ENCODE measurements around the gene RAB7A. TPM values are rescaled to one million over a fixed set of nuclear protein-coding genes. Genes with fewer than 3 reads are reported as not detected.

Gene RAB7A
- 31.5 TPM for total RNA-seq
- polyA plus RNA-seq (ENCODE audit: insufficient read depth in 1 of 8, insufficient read length in 8 of 8, low replicate concordance in 1 of 8), result 100 to 1,000 TPM; 132 to 160 (median 143) TPM
- long read RNA-seq, donor 1, transcript RAB7A-201 (6 exons, 2,244 nt), result major isoform, 28 of 59 reads
- long read RNA-seq, donor 1, partial matches to known transcripts, result 31 of 59 reads
- long read RNA-seq, donor 1, other reads (novel, unspliced or antisense), result 0 of 59 reads
- long read RNA-seq, donor 2, transcript RAB7A-201 (6 exons, 2,244 nt), result major isoform, 12 of 22 reads
- long read RNA-seq, donor 2, partial matches to known transcripts, result 10 of 22 reads
- long read RNA-seq, donor 2, other reads (novel, unspliced or antisense), result 0 of 22 reads
- long read RNA-seq, donor 3, transcript RAB7A-201 (6 exons, 2,244 nt), result major isoform, 63 of 69 reads
- long read RNA-seq, donor 3, partial matches to known transcripts, result 0 of 69 reads
- long read RNA-seq, donor 3, other reads (novel, unspliced or antisense), result 6 of 69 reads
- long read RNA-seq, donor 4, transcript RAB7A-201 (6 exons, 2,244 nt), result major isoform, 39 of 75 reads
- long read RNA-seq, donor 4, partial matches to known transcripts, result 35 of 75 reads
- long read RNA-seq, donor 4, other reads (novel, unspliced or antisense), result 0 of 75 reads
- long read RNA-seq, donor 5, transcript RAB7A-207 (3 exons, 552 nt), result minor isoform, 5 of 256 reads
- long read RNA-seq, donor 5, transcript RAB7A-201 (6 exons, 2,244 nt), result major isoform, 131 of 256 reads
- long read RNA-seq, donor 5, partial matches to known transcripts, result 120 of 256 reads
- long read RNA-seq, donor 5, other reads (novel, unspliced or antisense), result 0 of 256 reads
- long read RNA-seq, donor 6, transcript RAB7A-201 (6 exons, 2,244 nt), result major isoform, 81 of 161 reads
- long read RNA-seq, donor 6, transcript RAB7A-207 (3 exons, 552 nt), result minor isoform, 5 of 161 reads
- long read RNA-seq, donor 6, partial matches to known transcripts, result 70 of 161 reads
- long read RNA-seq, donor 6, other reads (novel, unspliced or antisense), result 5 of 161 reads
- long read RNA-seq, donor 7, transcript RAB7A-201 (6 exons, 2,244 nt), result major isoform, 60 of 95 reads
- long read RNA-seq, donor 7, partial matches to known transcripts, result 31 of 95 reads
- long read RNA-seq, donor 7, other reads (novel, unspliced or antisense), result 0 of 95 reads
- long read RNA-seq, donor 8, transcript RAB7A-201 (6 exons, 2,244 nt), result major isoform, 45 of 89 reads
- long read RNA-seq, donor 8, partial matches to known transcripts, result 42 of 89 reads
- long read RNA-seq, donor 8, other reads (novel, unspliced or antisense), result 0 of 89 reads
- long read RNA-seq, donor 9, transcript RAB7A-201 (6 exons, 2,244 nt), result major isoform, 35 of 142 reads
- long read RNA-seq, donor 9, partial matches to known transcripts, result 106 of 142 reads
- long read RNA-seq, donor 9, other reads (novel, unspliced or antisense), result 0 of 142 reads
- long read RNA-seq, donor 10, transcript RAB7A-201 (6 exons, 2,244 nt), result major isoform, 57 of 157 reads
- long read RNA-seq, donor 10, partial matches to known transcripts, result 100 of 157 reads
- long read RNA-seq, donor 10, other reads (novel, unspliced or antisense), result 0 of 157 reads
- long read RNA-seq, donor 11, transcript RAB7A-201 (6 exons, 2,244 nt), result major isoform, 37 of 114 reads
- long read RNA-seq, donor 11, partial matches to known transcripts, result 73 of 114 reads
- long read RNA-seq, donor 11, other reads (novel, unspliced or antisense), result 0 of 114 reads

- peaks cover 15% of the 10 kb centered on the region for H3K4me1 ChIP-seq (ENCODE audit: control insufficient read depth, insufficient read depth, low read length)
- no peaks in the 10 kb centered on the region for H3K9me3 ChIP-seq (replicated peaks; ENCODE audit: control insufficient read depth, low read depth, low read length)
- under 1% methylated on average over 85 of the region's 93 CpGs for WGBS (ENCODE audit: insufficient coverage)
- peak within 1 kb of the TSS; percentile 93 for H3K27ac ChIP-seq (ENCODE audit: low read length)
- no peaks in the 10 kb centered on the region for H3K36me3 ChIP-seq (ENCODE audit: control insufficient read depth, insufficient read depth, low read length)
- H3K27me3 ChIP-seq (ENCODE audit: control insufficient read depth, insufficient read depth, low read length), result no peaks in the 10 kb centered on the region
- DNase-seq, result peak; percentile 99
- H3K4me3 ChIP-seq (ENCODE audit: low read length), result peak within 1 kb of the TSS; percentile 98
Measured at GRCh38 chr3:128726023-128727016, at the start of gene RAB7A. Gene RAB7A, plus strand, starts transcription at chr3:128726183. Its CDS starts 69,185 bp downstream, at chr3:128795368.

- H3K9me3 ChIP-seq (replicated peaks; ENCODE audit: control insufficient read depth, low read depth, low read length), result no peaks in the 10 kb centered on the region
- WGBS (ENCODE audit: insufficient coverage), result 71% methylated on average over 1 of the region's 2 CpGs
Measured at GRCh38 chr3:128679338-128679737, 46.6 kb upstream of the RAB7A start.

GRCh38 chr3:128680603-128681368 lies 45.2 kb upstream of the RAB7A start:
- H3K4me1 ChIP-seq (ENCODE audit: control insufficient read depth, insufficient read depth, low read length), result peaks cover 7% of the 10 kb centered on the region
- WGBS (ENCODE audit: insufficient coverage), result under 1% methylated on average over 66 of the region's 67 CpGs
- H3K36me3 ChIP-seq (ENCODE audit: control insufficient read depth, insufficient read depth, low read length), result no peaks in the 10 kb centered on the region
- DNase-seq, result peak; percentile 99
- peak overlapping the region; percentile 68 for H3K4me3 ChIP-seq (ENCODE audit: low read length)
- no peaks in the 10 kb centered on the region for H3K9me3 ChIP-seq (replicated peaks; ENCODE audit: control insufficient read depth, low read depth, low read length)
- peaks cover 2% of the 10 kb centered on the region for H3K27me3 ChIP-seq (ENCODE audit: control insufficient read depth, insufficient read depth, low read length)
- H3K27ac ChIP-seq (ENCODE audit: low read length), result peak overlapping the region; percentile 99

More at GRCh38 chr3:128679338-128679737, 46.6 kb upstream of the RAB7A start:
- H3K27ac ChIP-seq (ENCODE audit: low read length), result no peak overlapping the region
- H3K36me3 ChIP-seq (ENCODE audit: control insufficient read depth, insufficient read depth, low read length), result no peaks in the 10 kb centered on the region
- no peak for DNase-seq
- H3K4me1 ChIP-seq (ENCODE audit: control insufficient read depth, insufficient read depth, low read length), result peaks cover 7% of the 10 kb centered on the region
- H3K4me3 ChIP-seq (ENCODE audit: low read length), result no peak overlapping the region
- H3K27me3 ChIP-seq (ENCODE audit: control insufficient read depth, insufficient read depth, low read length), result peaks cover 2% of the 10 kb centered on the region

GRCh38 chr3:128681369-128681829 lies 44.6 kb upstream of the RAB7A start:
- Histone ChIP-seq H3K27ac (ENCODE audit: low read length) (peak overlapping the region; percentile 99), H3K4me3 (ENCODE audit: low read length) (peak overlapping the region; percentile 68), H3K27me3 (ENCODE audit: control insufficient read depth, insufficient read depth, low read length) (peaks cover 2% of the 10 kb centered on the region), H3K36me3 (ENCODE audit: control insufficient read depth, insufficient read depth, low read length) (no peaks in the 10 kb centered on the region), H3K4me1 (ENCODE audit: control insufficient read depth, insufficient read depth, low read length) (peaks cover 7% of the 10 kb centered on the region), H3K9me3 (replicated peaks; ENCODE audit: control insufficient read depth, low read depth, low read length) (no peaks in the 10 kb centered on the region)
- 44% methylated on average over 8 of the region's 9 CpGs for WGBS (ENCODE audit: insufficient coverage)
- no peak for DNase-seq

- no peaks in the 10 kb centered on the region for H3K9me3 ChIP-seq (replicated peaks; ENCODE audit: control insufficient read depth, low read depth, low read length)
- WGBS (ENCODE audit: insufficient coverage), result 17% methylated on average over 1 of the region's 3 CpGs
- H3K4me1 ChIP-seq (ENCODE audit: control insufficient read depth, insufficient read depth, low read length), result peaks cover 7% of the 10 kb centered on the region
- H3K27ac ChIP-seq (ENCODE audit: low read length), result no peak overlapping the region
- H3K36me3 ChIP-seq (ENCODE audit: control insufficient read depth, insufficient read depth, low read length), result no peaks in the 10 kb centered on the region
- no peak overlapping the region for H3K4me3 ChIP-seq (ENCODE audit: low read length)
- H3K27me3 ChIP-seq (ENCODE audit: control insufficient read depth, insufficient read depth, low read length), result no peaks in the 10 kb centered on the region
- DNase-seq, result no peak
Measured at GRCh38 chr3:128683957-128684356, 42.0 kb upstream of the RAB7A start.

GRCh38 chr3:128684986-128685726 lies 40.8 kb upstream of the RAB7A start:
- Histone ChIP-seq H3K27me3 (ENCODE audit: control insufficient read depth, insufficient read depth, low read length) (no peaks in the 10 kb centered on the region), H3K4me1 (ENCODE audit: control insufficient read depth, insufficient read depth, low read length) (peaks cover 7% of the 10 kb centered on the region), H3K4me3 (ENCODE audit: low read length) (no peak overlapping the region), H3K27ac (ENCODE audit: low read length) (no peak overlapping the region), H3K9me3 (replicated peaks; ENCODE audit: control insufficient read depth, low read depth, low read length) (no peaks in the 10 kb centered on the region), H3K36me3 (ENCODE audit: control insufficient read depth, insufficient read depth, low read length) (no peaks in the 10 kb centered on the region)
- 89% methylated on average over 8 of the region's 11 CpGs for WGBS (ENCODE audit: insufficient coverage)
- no peak for DNase-seq

- Histone ChIP-seq H3K4me3 (ENCODE audit: low read length) (no peak overlapping the region), H3K9me3 (replicated peaks; ENCODE audit: control insufficient read depth, low read depth, low read length) (no peaks in the 10 kb centered on the region), H3K4me1 (ENCODE audit: control insufficient read depth, insufficient read depth, low read length) (peaks cover under 1% of the 10 kb centered on the region), H3K27me3 (ENCODE audit: control insufficient read depth, insufficient read depth, low read length) (no peaks in the 10 kb centered on the region), H3K27ac (ENCODE audit: low read length) (no peak overlapping the region), H3K36me3 (ENCODE audit: control insufficient read depth, insufficient read depth, low read length) (no peaks in the 10 kb centered on the region)
- WGBS (ENCODE audit: insufficient coverage), result 83% methylated on average over 1 of the region's 8 CpGs
- DNase-seq, result no peak
Measured at GRCh38 chr3:128686465-128686864, 39.5 kb upstream of the RAB7A start.

Measured in muscle of leg (tissue), 16 donors.